GM18520 (cell line): ENCODE data around the gene GOLGA6L2.

Experiments used
- ATAC-seq: cut with Tn5 transposase; IDR thresholded peaks from one replicate; pipeline ENCODE4 v1.9.1; 2021; ENCODE audit not compliant: unreplicated experiment

Gene GOLGA6L2, protein sequence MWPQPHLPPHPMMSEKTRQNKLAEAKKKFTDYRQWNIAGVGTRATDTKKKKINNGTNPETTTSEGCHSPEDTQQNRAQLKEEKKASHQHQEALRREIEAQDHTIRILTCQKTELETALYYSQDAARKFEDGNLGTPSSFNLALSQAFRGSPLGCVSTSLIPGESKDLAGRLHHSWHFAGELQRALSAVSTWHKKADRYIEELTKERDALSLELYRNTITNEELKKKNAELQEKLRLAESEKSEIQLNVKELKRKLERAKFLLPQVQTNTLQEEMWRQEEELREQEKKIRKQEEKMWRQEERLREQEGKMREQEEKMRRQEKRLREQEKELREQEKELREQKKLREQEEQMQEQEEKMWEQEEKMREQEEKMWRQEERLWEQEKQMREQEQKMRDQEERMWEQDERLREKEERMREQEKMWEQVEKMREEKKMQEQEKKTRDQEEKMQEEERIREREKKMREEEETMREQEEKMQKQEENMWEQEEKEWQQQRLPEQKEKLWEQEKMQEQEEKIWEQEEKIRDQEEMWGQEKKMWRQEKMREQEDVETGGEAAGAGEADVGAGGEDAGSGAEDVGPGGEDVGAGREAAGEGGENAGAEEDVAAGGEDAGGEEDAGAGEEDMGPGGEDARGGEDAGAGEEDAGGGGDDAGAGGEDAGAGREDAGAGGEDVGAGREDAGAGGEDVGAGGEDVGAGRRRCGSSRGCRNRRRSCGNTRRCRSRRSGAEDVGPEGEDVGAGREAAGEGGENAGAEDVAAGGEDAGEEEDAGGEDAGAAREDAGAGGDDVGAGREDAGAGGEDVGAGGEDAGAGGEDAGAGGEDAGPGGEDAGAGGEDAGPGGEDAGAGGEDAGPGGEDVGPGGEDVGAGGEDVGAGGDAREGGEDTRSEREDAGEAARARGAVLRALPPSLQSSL

GRCh38 chr15:23447107-23447500, at the start of gene GOLGA6L2:
GOLGA6L2 (minus strand) TSS chr15:23447243; CDS start chr15:23447181, 62 bp downstream.
- ATAC-seq, result no peak

DNA sequence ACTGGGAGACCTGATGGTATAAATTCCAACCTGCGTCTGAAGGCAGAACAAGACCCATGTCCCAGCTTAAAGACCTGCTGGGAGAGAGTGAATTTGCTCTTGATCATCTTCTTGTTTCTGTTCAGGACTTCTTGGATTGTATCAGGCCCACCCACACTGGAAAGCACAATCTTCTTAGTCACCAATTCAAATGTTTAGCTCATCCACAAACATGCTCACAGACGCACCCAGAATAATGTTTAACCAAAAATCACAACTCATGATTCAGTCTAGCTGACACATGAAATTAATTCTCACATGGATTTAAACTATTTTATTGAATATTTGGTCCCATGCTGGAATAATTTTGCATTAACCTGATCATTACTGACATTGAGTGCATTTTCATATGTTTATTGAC, 37.8 kb upstream of the GOLGA6L2 start:
- no peak for ATAC-seq

DNA sequence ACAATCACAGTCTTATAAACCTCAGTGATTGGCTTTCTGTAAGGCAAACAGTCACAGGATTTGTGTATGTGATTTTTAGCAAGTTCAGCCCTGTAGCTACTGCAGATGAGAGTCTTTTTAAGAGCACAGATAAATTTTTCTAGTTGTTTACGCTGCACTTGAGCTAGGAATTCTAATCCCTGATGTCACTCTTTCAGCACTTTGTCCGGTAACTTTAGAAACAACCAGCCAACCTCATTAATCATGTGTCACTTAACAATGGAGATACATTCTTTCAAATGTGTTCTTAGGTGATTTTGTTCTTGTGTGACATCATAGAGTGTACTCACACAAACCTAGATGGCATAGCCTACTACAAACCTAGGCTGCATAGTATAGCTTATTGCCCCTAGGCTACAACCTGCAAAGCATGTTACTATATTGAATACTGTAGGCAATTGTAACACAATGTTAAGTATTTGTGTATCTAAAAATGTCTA, 36.8 kb upstream of the GOLGA6L2 start:
- ATAC-seq, result no peak

DNA sequence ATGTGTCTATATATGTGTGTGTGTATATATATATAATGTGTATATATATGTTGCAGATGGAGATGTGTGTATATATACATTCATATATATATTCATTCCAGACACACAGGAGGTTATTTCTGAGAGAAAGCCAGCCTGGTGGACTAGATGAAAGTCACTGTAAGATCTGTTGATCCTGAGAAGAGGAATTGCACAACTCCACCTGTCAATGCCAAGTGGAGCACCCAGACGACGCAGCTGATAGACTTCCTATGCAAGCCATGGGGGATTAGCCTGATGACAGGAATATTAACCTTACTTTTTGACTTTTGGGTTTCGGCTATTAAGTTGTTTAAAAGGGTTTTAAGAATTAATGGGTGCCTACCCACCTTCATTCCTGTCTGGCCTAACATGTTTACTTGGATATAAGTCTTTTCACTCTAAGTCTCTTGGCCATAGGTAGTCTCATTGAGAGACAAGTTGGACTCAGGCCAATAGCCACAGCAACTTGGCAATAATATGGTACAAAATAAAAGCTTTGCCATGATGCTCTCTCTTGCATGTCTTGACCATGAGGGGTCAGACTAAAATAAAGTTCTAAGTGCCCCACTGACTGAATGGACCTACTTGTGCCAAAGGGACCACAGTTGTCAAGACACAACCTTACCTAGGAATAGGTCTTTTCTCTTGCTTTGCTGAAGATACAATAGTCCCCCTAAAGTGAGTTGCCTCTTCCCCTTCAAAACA, 35.9 kb upstream of the GOLGA6L2 start:
- no peak for ATAC-seq

GRCh38 chr15:23482228-23482627, 35.2 kb upstream of the GOLGA6L2 start:
- ATAC-seq, result no peak

- ATAC-seq, result no peak
Measured at GRCh38 chr15:23477920-23478319, 30.9 kb upstream of the GOLGA6L2 start.

DNA sequence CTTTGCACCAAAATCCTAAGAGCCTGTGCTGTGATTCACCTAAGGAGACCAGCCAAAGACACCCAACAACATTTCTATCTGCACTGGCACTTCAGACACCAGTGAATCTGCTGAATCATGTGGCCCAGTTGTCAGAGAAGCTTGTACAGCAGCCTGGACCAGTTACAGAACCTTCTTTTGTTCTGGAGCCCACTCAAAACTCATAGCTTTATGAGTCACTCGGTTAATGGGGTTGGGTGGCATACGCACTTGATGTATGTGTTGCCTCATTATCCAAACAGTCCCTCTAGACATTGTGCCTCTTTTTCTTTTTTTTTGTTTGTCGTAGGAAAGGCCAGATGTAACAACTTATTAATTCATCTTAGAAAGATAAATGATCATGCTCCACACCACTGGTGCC, 25.6 kb upstream of the GOLGA6L2 start:
- ATAC-seq, result no peak

DNA sequence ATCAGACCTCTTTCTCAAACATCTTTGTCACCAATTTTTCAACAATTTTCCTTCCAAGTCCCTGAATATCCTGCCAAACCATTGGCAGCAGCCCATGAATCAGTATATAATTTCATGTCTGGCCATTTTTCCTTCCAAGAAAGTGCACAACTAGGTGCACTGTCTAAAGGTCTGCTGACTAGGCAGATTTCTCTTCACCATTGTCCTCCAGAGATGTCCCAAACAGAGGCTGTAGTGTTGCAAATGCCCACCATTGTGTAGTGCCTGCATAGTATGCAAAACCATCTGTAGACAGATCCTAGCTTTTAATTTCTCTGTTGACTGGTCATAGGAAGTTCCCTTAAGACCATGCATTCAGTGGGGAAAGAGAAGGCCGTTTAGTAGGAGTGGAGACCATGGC, 25.0 kb upstream of the GOLGA6L2 start:
- no peak for ATAC-seq

- ATAC-seq, result no peak
Measured at GRCh38 chr15:23467110-23467600, 20.1 kb upstream of the GOLGA6L2 start.

- ATAC-seq, result no peak
Measured at GRCh38 chr15:23457890-23458289, 10.8 kb upstream of the GOLGA6L2 start.

- no peak for ATAC-seq
Measured at GRCh38 chr15:23446215-23447106, 582 bp downstream of the GOLGA6L2 start.

- no peak for ATAC-seq
Measured at GRCh38 chr15:23444269-23444668, 2.8 kb downstream of the GOLGA6L2 start.

GRCh38 chr15:23441204-23441603, 5.8 kb downstream of the GOLGA6L2 start:
- ATAC-seq, result no peak

GRCh38 chr15:23440596-23440995, 6.4 kb downstream of the GOLGA6L2 start:
- no peak for ATAC-seq

DNA sequence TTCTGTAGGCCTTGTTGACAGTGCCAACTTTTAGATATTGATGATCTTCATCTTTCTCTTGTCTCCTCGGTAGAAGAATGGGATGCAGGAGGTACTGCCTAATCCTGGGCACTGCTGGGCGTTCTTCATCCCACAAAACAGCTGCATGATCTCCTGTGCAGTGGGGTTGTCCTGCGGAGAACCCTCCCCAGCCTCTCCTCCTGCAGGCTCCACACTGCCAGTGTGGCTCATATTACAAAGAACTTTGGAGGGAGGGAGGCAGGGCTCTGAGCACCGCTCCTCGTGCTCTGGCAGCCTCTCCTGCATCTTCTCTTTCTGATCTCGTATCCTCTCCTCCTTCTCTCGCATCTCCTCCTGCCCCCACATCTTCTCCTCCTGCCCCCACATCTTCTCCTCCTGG, 7.5 kb downstream of the GOLGA6L2 start:
- no peak for ATAC-seq

GRCh38 chr15:23438816-23439466, 8.1 kb downstream of the GOLGA6L2 start:
- no peak for ATAC-seq

DNA sequence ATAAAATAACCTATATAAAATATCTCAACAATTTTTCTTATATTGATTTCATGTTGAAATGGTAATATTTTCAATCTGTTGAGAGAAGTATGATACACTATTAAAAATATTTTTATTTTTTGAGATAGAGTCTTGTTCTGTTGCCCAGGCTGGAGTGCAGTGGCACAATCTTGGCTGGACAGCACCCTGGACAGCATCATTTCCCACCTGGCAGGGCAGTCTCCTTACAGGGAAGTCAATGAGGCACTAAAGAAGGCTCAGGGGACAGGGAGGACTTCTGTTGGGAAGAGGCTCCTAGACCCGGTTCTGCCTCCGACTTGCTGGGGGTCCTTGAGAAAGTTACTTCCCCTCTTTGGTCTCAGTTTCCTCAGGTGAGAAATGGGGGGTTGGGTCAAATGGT, 9.4 kb downstream of the GOLGA6L2 start:
- no peak for ATAC-seq

- ATAC-seq, result no peak
Measured at GRCh38 chr15:23437146-23437545, 9.9 kb downstream of the GOLGA6L2 start.

DNA sequence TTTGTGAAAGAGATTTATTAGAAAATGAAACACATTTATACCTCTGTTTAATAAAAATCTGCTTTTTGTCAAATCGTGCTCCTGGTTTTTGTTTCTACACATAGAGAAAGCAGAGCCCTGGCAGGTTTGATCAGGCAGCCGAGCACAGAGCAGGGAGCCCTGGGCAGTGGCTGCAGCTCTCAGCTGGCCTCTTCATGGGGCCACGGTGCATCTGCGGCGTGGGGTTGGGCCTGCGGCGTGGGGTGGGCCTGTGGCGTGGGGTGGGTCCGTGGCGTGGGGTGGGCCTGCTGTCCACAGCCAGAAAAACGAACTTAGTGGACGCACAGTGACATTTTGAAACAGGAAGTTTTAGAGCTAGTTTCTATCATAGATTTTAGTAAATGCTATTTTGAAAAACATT, 10.6 kb downstream of the GOLGA6L2 start:
- no peak for ATAC-seq
